GM21367 (cell line): ENCODE measurements around the gene MLYCD.
A peak's percentile ranks its signal among the peaks of the same experiment; 100 is the strongest.

Experiments used
- ATAC-seq: cut with Tn5 transposase; IDR thresholded peaks from one replicate; pipeline ENCODE4 v1.9.1; 2021; ENCODE audit not compliant: unreplicated experiment

The MLYCD gene

GRCh38 chr16:83898463-83899271 is at the start of gene MLYCD:
MLYCD (plus strand) TSS chr16:83899115; CDS start chr16:83899145, 30 bp downstream.
- peak; percentile 78 for ATAC-seq

GRCh38 chr16:83849421-83849820 is 49.5 kb upstream of the MLYCD start:
- no peak for ATAC-seq

- no peak for ATAC-seq
These were observed 48.0 kb upstream of the MLYCD start for GRCh38 chr16:83850947-83851346.

- no peak for ATAC-seq
These were observed 47.4 kb upstream of the MLYCD start for GRCh38 chr16:83851473-83851872.

- no peak for ATAC-seq
These were observed 46.1 kb upstream of the MLYCD start for GRCh38 chr16:83852774-83853173.

GRCh38 chr16:83853834-83854233 is 45.1 kb upstream of the MLYCD start:
- ATAC-seq, result no peak

GRCh38 chr16:83854420-83854819 is 44.5 kb upstream of the MLYCD start:
- ATAC-seq, result no peak

GRCh38 chr16:83856792-83857191 is 42.1 kb upstream of the MLYCD start:
- ATAC-seq, result no peak

- no peak for ATAC-seq
These were observed 39.6 kb upstream of the MLYCD start for GRCh38 chr16:83859265-83859664.

- no peak for ATAC-seq
These were observed 36.3 kb upstream of the MLYCD start for GRCh38 chr16:83862661-83863060.

- ATAC-seq, result no peak
These were observed 35.2 kb upstream of the MLYCD start for GRCh38 chr16:83863682-83864081.

GRCh38 chr16:83870830-83871229 is 28.1 kb upstream of the MLYCD start:
- no peak for ATAC-seq

- no peak for ATAC-seq
These were observed 20.1 kb upstream of the MLYCD start for GRCh38 chr16:83878838-83879237.

- ATAC-seq, result no peak
These were observed 16.6 kb upstream of the MLYCD start for GRCh38 chr16:83882163-83882885.

- no peak for ATAC-seq
These were observed 12.5 kb upstream of the MLYCD start for GRCh38 chr16:83886199-83886971.

GRCh38 chr16:83887080-83887479 is 11.8 kb upstream of the MLYCD start:
- no peak for ATAC-seq

GRCh38 chr16:83887564-83887963 is 11.4 kb upstream of the MLYCD start:
- no peak for ATAC-seq

GRCh38 chr16:83888672-83889044 is 10.3 kb upstream of the MLYCD start:
- ATAC-seq, result no peak

GRCh38 chr16:83890359-83890758 is 8.6 kb upstream of the MLYCD start:
- no peak for ATAC-seq

GRCh38 chr16:83891742-83892141 is 7.2 kb upstream of the MLYCD start:
- ATAC-seq, result no peak

- ATAC-seq, result no peak
These were observed 3.7 kb upstream of the MLYCD start for GRCh38 chr16:83895243-83895642.

- ATAC-seq, result no peak
These were observed 3.0 kb upstream of the MLYCD start for GRCh38 chr16:83895942-83896341.
